Measurements from ENCODE around the gene SLC12A5.

GRCh38 chr20:46058599-46059281 is 29.7 kb downstream of the SLC12A5 start:
- TF ChIP-seq CTCF (IDR thresholded peaks at IDR 0.05; ENCODE audit: low read length): no peak
- TF ChIP-seq EZH2 (optimal IDR thresholded peaks at IDR 0.05; ENCODE audit: low read depth, low read length): no peak
- TF ChIP-seq EZH2phosphoT487 (IDR thresholded peaks at IDR 0.05; ENCODE audit: low read length): no peak
